ENCODE data around the gene MRPL14. TPM values are rescaled to one million over a fixed set of nuclear protein-coding genes. Genes with fewer than 3 reads are reported as not detected.

MRPL14 gene
- polyA plus RNA-seq, 1 donor (not counting 4 experiments of a cell fraction or from before 2014, with no cell fraction given), result 136 TPM

GRCh38 chr6:44133981-44134711 is 6.9 kb upstream of the MRPL14 start:
- H2AFZ ChIP-seq (ENCODE audit: control insufficient read depth, low read length), result no peak overlapping the region
- peaks cover 10% of the 10 kb centered on the region for H4K20me1 ChIP-seq (ENCODE audit: control insufficient read depth, extremely low read depth, insufficient read depth, low read length)
- no peak overlapping the region for H3K4me3 ChIP-seq (ENCODE audit: control insufficient read depth in 2 of 3, extremely low read depth in 1 of 3, insufficient read depth in 2 of 3, low read depth in 1 of 3, low read length in 3 of 3)
- no peak for FAIRE-seq
- TF ChIP-seq CTCF (optimal IDR thresholded peaks at IDR 0.05 in 1 of 3, IDR thresholded peaks at IDR 0.05 in 1 of 3, conservative IDR thresholded peaks at IDR 0.05 in 1 of 3; ENCODE audit: extremely low read depth in 1 of 3, insufficient read depth in 2 of 3, low read length in 3 of 3) (no peak), EZH2 (IDR thresholded peaks at IDR 0.05; ENCODE audit: low read length) (no peak)
- H3K4me1 ChIP-seq (ENCODE audit: control insufficient read depth, extremely low read depth, insufficient read depth, low read length), result peaks cover 29% of the 10 kb centered on the region
- no peak overlapping the region for H3K4me2 ChIP-seq (ENCODE audit: control insufficient read depth, extremely low read depth, insufficient read depth, low read depth, low read length)
- H3K9me1 ChIP-seq (ENCODE audit: control insufficient read depth, extremely low read depth, insufficient read depth, low read length), result peaks cover 3% of the 10 kb centered on the region
- dilution Hi-C loops (cut with MboI; ENCODE audit: extremely low pct_ligation_motif_present, low sequenced_read_pairs), result no loop called here
- no peaks in the 10 kb centered on the region for H3K27me3 ChIP-seq (ENCODE audit: control insufficient read depth, extremely low read depth, insufficient read depth, low read length)
- no peaks in the 10 kb centered on the region for H3K9me3 ChIP-seq (ENCODE audit: control insufficient read depth, low read depth, low read length)
- no peak overlapping the region for H3K27ac ChIP-seq (ENCODE audit: control insufficient read depth, insufficient read depth, low read length)
- peaks cover 60% of the 10 kb centered on the region for H3K79me2 ChIP-seq (ENCODE audit: control insufficient read depth, insufficient read depth, low read length)
- no peak for DNase-seq (ENCODE audit: low read depth, low spot score)
- H3K9ac ChIP-seq (ENCODE audit: control insufficient read depth, extremely low read depth, insufficient read depth, low read length), result no peak overlapping the region
- peaks cover 28 to 32% of the 10 kb centered on the region in 2 experiments for H3K36me3 ChIP-seq (ENCODE audit: control insufficient read depth in 2 of 2, extremely low read depth in 1 of 2, insufficient read depth in 2 of 2, low read length in 2 of 2)

- no peak for TF ChIP-seq CTCF (optimal IDR thresholded peaks at IDR 0.05 in 1 of 3, IDR thresholded peaks at IDR 0.05 in 1 of 3, conservative IDR thresholded peaks at IDR 0.05 in 1 of 3; ENCODE audit: extremely low read depth in 1 of 3, insufficient read depth in 2 of 3, low read length in 3 of 3)
- TF ChIP-seq EZH2 (IDR thresholded peaks at IDR 0.05; ENCODE audit: low read length), result no peak
- DNase-seq (ENCODE audit: low read depth, low spot score) (no peak), FAIRE-seq (peak; percentile 34)
- no peak overlapping the region for H2AFZ ChIP-seq (ENCODE audit: control insufficient read depth, low read length)
- peaks cover 68% of the 10 kb centered on the region for H3K79me2 ChIP-seq (ENCODE audit: control insufficient read depth, insufficient read depth, low read length)
- peaks cover 25 to 28% of the 10 kb centered on the region in 2 experiments for H3K36me3 ChIP-seq (ENCODE audit: control insufficient read depth in 2 of 2, extremely low read depth in 1 of 2, insufficient read depth in 2 of 2, low read length in 2 of 2)
- H3K4me1 ChIP-seq (ENCODE audit: control insufficient read depth, extremely low read depth, insufficient read depth, low read length), result peaks cover 37% of the 10 kb centered on the region
- dilution Hi-C loops (cut with MboI; ENCODE audit: extremely low pct_ligation_motif_present, low sequenced_read_pairs), result no loop called here
- no peaks in the 10 kb centered on the region for H3K27me3 ChIP-seq (ENCODE audit: control insufficient read depth, extremely low read depth, insufficient read depth, low read length)
- no peak overlapping the region for H3K27ac ChIP-seq (ENCODE audit: control insufficient read depth, insufficient read depth, low read length)
- H4K20me1 ChIP-seq (ENCODE audit: control insufficient read depth, extremely low read depth, insufficient read depth, low read length), result peaks cover 10% of the 10 kb centered on the region
- H3K4me3 ChIP-seq (ENCODE audit: control insufficient read depth in 2 of 3, extremely low read depth in 1 of 3, insufficient read depth in 2 of 3, low read depth in 1 of 3, low read length in 3 of 3), result no peak overlapping the region
- H3K9ac ChIP-seq (ENCODE audit: control insufficient read depth, extremely low read depth, insufficient read depth, low read length), result no peak overlapping the region
- H3K4me2 ChIP-seq (ENCODE audit: control insufficient read depth, extremely low read depth, insufficient read depth, low read depth, low read length), result no peak overlapping the region
- no peaks in the 10 kb centered on the region for H3K9me3 ChIP-seq (ENCODE audit: control insufficient read depth, low read depth, low read length)
- H3K9me1 ChIP-seq (ENCODE audit: control insufficient read depth, extremely low read depth, insufficient read depth, low read length), result peaks cover 3% of the 10 kb centered on the region
Observed at GRCh38 chr6:44133003-44133931, 6.0 kb upstream of the MRPL14 start.
